Neuronal stem cell (in vitro differentiated cells): ENCODE data around the gene SARDH.

ENCODE experiments used
- DNase-seq: peaks from one replicate; pipeline ENCODE4 v3.0.0-alpha.2; 2013; ENCODE audit warnings: low spot score
- H2AFZ ChIP-seq: one replicate; pipeline ENCODE4 v1.6.1; 2013; ENCODE audit warnings: mild to moderate bottlenecking, low read length, inconsistent platforms
- H2AK5ac ChIP-seq: 2 replicates; pipeline ENCODE4 v1.6.1; 2013; ENCODE audit warnings: low read depth, mild to moderate bottlenecking, inconsistent platforms, low read length, moderate library complexity, mixed read lengths
- H2BK120ac ChIP-seq: 2 replicates; pipeline ENCODE4 v1.6.1; 2013; ENCODE audit warnings: low read depth, mild to moderate bottlenecking, inconsistent platforms, low read length, moderate library complexity, mixed read lengths
- H2BK12ac ChIP-seq: one replicate; pipeline ENCODE4 v1.6.1; 2013; ENCODE audit warnings: low read length, inconsistent platforms
- H2BK15ac ChIP-seq: 2 replicates; pipeline ENCODE4 v1.6.1; 2013; ENCODE audit warnings: mild to moderate bottlenecking, low read length, inconsistent platforms, mixed read lengths
- H2BK5ac ChIP-seq: one replicate; pipeline ENCODE4 v1.6.1; 2013; ENCODE audit warnings: inconsistent platforms, mild to moderate bottlenecking, low read length, moderate library complexity
- H3K14ac ChIP-seq: one replicate; pipeline ENCODE4 v1.6.1; 2013; ENCODE audit warnings: low read length, inconsistent platforms
- H3K18ac ChIP-seq: 2 replicates; pipeline ENCODE4 v1.6.1; 2013; ENCODE audit warnings: low read length, inconsistent platforms
- H3K23ac ChIP-seq: 2 replicates; pipeline ENCODE4 v1.6.1; 2013; ENCODE audit warnings: low read depth, mild to moderate bottlenecking, mixed read lengths, low read length, inconsistent platforms; ENCODE audit not compliant: poor library complexity
- H3K27ac ChIP-seq: replicated peaks from 3 replicates; pipeline ENCODE4 v1.5.1; 2013; ENCODE audit warnings: low read length, inconsistent platforms
- H3K27me3 ChIP-seq, 3 experiments: 2 replicates each; pipeline ENCODE4 v1.6.1; 2013; ENCODE audit warnings: low read length in 3 of 3, mild to moderate bottlenecking in 2 of 3, inconsistent platforms in 1 of 3, low read depth in 1 of 3, mixed read lengths in 1 of 3, moderate library complexity in 1 of 3; ENCODE audit not compliant: control insufficient read depth in 3 of 3, insufficient read depth in 3 of 3
- H3K36me3 ChIP-seq, 2 donors: replicated peaks in 1 of 2; 2 replicates each; pipeline ENCODE4 v1.6.1; 2013; ENCODE audit warnings: low read length in 2 of 2; ENCODE audit not compliant: control insufficient read depth in 2 of 2, insufficient read depth in 2 of 2
- H3K4ac ChIP-seq: 2 replicates; pipeline ENCODE4 v1.6.1; 2013; ENCODE audit warnings: inconsistent platforms, mild to moderate bottlenecking, low read length, moderate library complexity
- H3K4me1 ChIP-seq, 2 donors: 1 replicate in 1 of 2; 2 replicates in 1 of 2; pipeline ENCODE4 v1.6.1; 2013; ENCODE audit warnings: low read length in 2 of 2, low read depth in 1 of 2; ENCODE audit not compliant: control insufficient read depth in 2 of 2, insufficient read depth in 1 of 2
- H3K4me2 ChIP-seq: one replicate; pipeline ENCODE4 v1.6.1; 2013; ENCODE audit warnings: mild to moderate bottlenecking, low read length, inconsistent platforms; ENCODE audit not compliant: insufficient read depth, poor library complexity, severe bottlenecking
- H3K4me3 ChIP-seq, 2 donors: 2 replicates each; pipeline ENCODE4 v1.5.1; 2013; ENCODE audit warnings: low read length in 2 of 2, mild to moderate bottlenecking in 2 of 2, inconsistent platforms in 1 of 2, moderate library complexity in 1 of 2
- H3K79me1 ChIP-seq: one replicate; pipeline ENCODE4 v1.6.1; 2013; ENCODE audit warnings: low read depth, mild to moderate bottlenecking, inconsistent platforms, low read length, moderate library complexity
- H3K9ac ChIP-seq: one replicate; pipeline ENCODE4 v1.6.1; 2013; ENCODE audit warnings: mild to moderate bottlenecking, low read depth, low read length, inconsistent platforms; ENCODE audit not compliant: poor library complexity
- H3K9me3 ChIP-seq, 2 donors: replicated peaks in 1 of 2; 2 replicates each; pipeline versions ENCODE3 to v1.6.1; 2013; ENCODE audit warnings: low read length in 2 of 2, mild to moderate bottlenecking in 2 of 2, inconsistent platforms in 1 of 2, low read depth in 1 of 2, mixed read lengths in 1 of 2, moderate library complexity in 1 of 2; ENCODE audit not compliant: control insufficient read depth in 2 of 2, insufficient read depth in 1 of 2
- H4K8ac ChIP-seq: one replicate; pipeline ENCODE4 v1.6.1; 2013; ENCODE audit warnings: low read depth, mild to moderate bottlenecking, inconsistent platforms, low read length, moderate library complexity
- H4K91ac ChIP-seq: one replicate; pipeline ENCODE4 v1.6.1; 2013; ENCODE audit warnings: low read length, low read depth, mild to moderate bottlenecking, inconsistent platforms; ENCODE audit not compliant: poor library complexity
- WGBS, 2 donors: extraction: QIAGEN DNeasy Blood & Tissue Kit; methylation state at CpG; one replicate each; pipeline ENCODE4 v1.1.7; 2013; ENCODE audit warnings: missing lambda C conversion rate in 2 of 2, mixed read lengths in 1 of 2; ENCODE audit not compliant: insufficient read length in 2 of 2, insufficient replicate concordance in 1 of 2; ENCODE audit errors: extremely low coverage in 2 of 2; 5-methylcytosine and 5-hydroxymethylcytosine counted together

The SARDH gene

DNA sequence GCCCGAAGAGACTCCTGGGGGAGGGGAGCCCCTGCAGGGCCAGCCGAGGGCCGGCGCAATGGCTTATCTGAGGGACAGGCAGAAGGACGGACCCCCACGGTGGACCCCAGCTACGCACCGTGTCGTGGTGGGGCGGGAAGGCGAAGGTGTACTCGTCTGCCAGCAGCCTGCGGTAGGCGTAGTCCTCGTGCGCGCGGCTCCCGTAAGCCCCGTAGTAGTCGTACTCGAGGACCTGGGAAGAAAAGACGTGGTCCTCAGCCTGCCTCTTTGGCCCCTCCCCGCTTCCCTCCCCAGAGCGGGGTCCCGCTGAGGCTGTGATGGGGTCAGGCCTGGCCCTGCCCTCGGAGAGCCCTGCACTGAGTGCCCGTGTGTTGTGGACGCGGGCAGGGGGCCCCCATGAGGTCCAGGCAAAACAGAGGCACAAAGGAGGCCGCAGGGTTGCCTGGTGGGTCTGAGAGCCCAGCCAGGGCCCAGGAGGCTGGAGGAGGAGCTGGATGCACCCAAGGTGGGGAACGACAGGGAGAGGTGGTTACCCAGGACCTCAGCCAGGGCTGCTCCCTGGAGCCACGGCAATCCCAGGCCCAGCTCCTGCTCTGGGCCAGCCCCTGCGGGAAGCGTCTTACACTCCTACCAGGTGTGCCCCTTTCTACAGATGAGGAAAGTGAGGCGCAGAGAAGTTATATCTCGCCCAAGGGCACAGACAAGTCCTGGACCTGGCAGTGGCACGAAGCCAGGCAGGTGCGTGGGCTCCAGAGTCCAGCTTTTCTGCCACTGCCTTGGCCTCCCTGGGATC is 35.2 kb downstream of the SARDH start:
- no peak overlapping the region for H3K27ac ChIP-seq
- no peaks in the 10 kb centered on the region for H3K9me3 ChIP-seq
- WGBS, 2 donors = no CpG with 5 or more reads among the region's 39 CpGs
- H3K9ac ChIP-seq = peak overlapping the region; percentile 50
- peak overlapping the region; percentile 84 for H2BK120ac ChIP-seq
- peak overlapping the region; percentile 75 for H3K14ac ChIP-seq
- DNase-seq = no peak
- H2BK15ac ChIP-seq = peak overlapping the region; percentile 40
- H3K4me2 ChIP-seq = peak overlapping the region; percentile 14
- peak overlapping the region; percentile 79 for H2BK12ac ChIP-seq
- H2AK5ac ChIP-seq = peak overlapping the region; percentile 88
- H3K79me1 ChIP-seq = peaks cover 2% of the 10 kb centered on the region
- no peak overlapping the region for H4K91ac ChIP-seq
- peak overlapping the region; percentile 82 for H3K23ac ChIP-seq
- peak overlapping the region; percentile 79 for H2BK5ac ChIP-seq
- peak overlapping the region; percentile 86 for H3K4ac ChIP-seq
- H3K27me3 ChIP-seq = no peaks in the 10 kb centered on the region
- peak overlapping the region; percentile 93 for H3K18ac ChIP-seq
- H3K4me3 ChIP-seq = no peak overlapping the region
- H2AFZ ChIP-seq = peak overlapping the region; percentile 45
- peaks cover 5 to 14% of the 10 kb centered on the region in 2 donors for H3K4me1 ChIP-seq
- H4K8ac ChIP-seq = peak overlapping the region; percentile 100
- no peaks in the 10 kb centered on the region for H3K36me3 ChIP-seq

DNA sequence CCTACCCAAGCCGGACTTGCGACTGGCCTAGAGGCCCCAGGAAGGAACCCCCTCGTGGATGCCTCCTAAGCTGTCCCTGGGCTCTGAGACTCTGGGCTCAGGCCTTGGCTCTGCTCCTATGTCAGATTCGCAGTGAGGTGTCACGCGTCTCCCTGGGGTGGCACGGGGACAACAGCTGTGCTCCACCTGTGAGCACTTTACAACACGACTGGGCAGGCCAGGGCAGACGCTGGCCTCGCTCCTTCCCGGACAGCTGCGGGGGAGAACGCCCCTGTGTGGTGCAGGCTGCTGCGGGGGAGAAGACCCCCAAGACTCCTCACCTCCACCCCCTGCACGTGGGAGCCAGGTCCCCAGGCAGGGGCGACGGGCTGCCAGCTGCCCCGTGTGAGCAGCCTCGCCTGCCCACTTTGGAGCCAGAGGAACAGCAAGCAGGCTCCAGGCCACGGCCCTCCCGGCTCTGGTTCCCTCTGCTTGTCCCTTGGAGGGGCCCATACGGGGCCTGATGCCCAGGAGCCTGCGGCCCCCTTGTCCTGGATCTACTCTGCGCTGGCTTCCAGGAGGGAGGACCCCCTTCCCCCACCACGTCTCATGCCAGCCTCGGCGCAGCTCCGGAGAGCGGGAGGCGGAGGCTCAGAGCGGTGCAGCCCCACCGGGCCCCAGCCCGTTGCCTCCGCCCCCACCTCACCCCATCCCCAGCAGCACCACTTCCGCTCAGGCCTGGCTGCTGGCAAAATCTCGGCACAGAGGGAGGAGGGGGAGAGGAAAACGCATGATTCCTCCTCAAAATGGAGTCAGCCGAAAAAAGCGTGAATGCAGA is 36.0 kb downstream of the SARDH start:
- peak overlapping the region; percentile 60 for H4K91ac ChIP-seq
- H3K4me3 ChIP-seq = no peak overlapping the region
- peak overlapping the region; percentile 25 for H3K14ac ChIP-seq
- H3K4ac ChIP-seq = no peak overlapping the region
- H3K79me1 ChIP-seq = peaks cover 2% of the 10 kb centered on the region
- H3K4me1 ChIP-seq = peaks cover 5 to 14% of the 10 kb centered on the region in 2 donors
- peak overlapping the region; percentile 67 for H2BK12ac ChIP-seq
- no peak overlapping the region for H3K4me2 ChIP-seq
- no peaks in the 10 kb centered on the region for H3K36me3 ChIP-seq
- DNase-seq = no peak
- no peaks in the 10 kb centered on the region for H3K27me3 ChIP-seq
- peak overlapping the region; percentile 84 for H2BK120ac ChIP-seq
- peak overlapping the region; percentile 96 for H3K18ac ChIP-seq
- peak overlapping the region; percentile 86 for H3K23ac ChIP-seq
- peak overlapping the region; percentile 100 for H4K8ac ChIP-seq
- H2AFZ ChIP-seq = peak overlapping the region; percentile 45
- peak overlapping the region; percentile 79 for H2BK5ac ChIP-seq
- peak overlapping the region; percentile 40 for H2BK15ac ChIP-seq
- peak overlapping the region; percentile 88 for H2AK5ac ChIP-seq
- H3K9ac ChIP-seq = peak overlapping the region; percentile 32
- WGBS, 2 donors = no CpG with 5 or more reads among the region's 39 CpGs
- H3K9me3 ChIP-seq = no peaks in the 10 kb centered on the region
- H3K27ac ChIP-seq = no peak overlapping the region

DNA sequence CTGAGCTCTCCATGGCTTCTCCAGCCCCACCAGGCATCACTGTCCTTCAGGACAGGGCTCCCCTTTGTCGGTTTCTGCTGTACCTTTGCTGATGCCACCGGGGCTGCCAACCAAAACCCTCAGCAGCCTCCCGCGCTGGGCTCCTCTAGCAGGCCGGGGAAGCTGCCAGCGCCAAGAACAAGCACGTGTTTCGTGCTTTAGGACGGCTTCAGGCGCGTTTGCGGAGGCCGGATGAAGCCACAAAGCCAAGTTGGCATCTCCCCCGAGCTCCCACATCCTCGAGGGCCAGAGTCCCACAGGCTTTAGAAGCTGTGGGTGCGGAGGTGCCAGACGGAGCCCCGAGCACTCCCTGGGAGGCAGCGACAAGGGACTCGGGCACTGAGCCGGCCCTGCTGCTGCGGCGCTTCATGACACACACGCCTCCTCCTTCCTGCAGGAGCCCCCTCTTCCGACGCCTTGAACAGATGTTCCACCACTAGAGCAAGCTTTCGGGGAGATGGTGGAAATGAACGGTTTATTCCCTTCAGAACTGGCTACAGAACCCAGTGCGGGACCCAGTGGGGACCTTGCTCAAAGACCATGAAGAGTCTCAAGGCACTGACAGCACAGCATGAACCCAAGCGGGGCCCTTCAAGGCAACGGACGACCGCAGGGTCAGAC is 36.7 kb downstream of the SARDH start:
- no peak overlapping the region for H3K4me2 ChIP-seq
- no peak overlapping the region for H2BK120ac ChIP-seq
- H3K79me1 ChIP-seq = no peaks in the 10 kb centered on the region
- no peak overlapping the region for H3K4me3 ChIP-seq
- H2BK12ac ChIP-seq = peak overlapping the region; percentile 34
- peak overlapping the region; percentile 60 for H4K91ac ChIP-seq
- peaks cover 5 to 14% of the 10 kb centered on the region in 2 donors for H3K4me1 ChIP-seq
- WGBS, 2 donors = no CpG with 5 or more reads among the region's 33 CpGs
- peak overlapping the region; percentile 86 for H3K23ac ChIP-seq
- no peak overlapping the region for H3K9ac ChIP-seq
- H3K27ac ChIP-seq = no peak overlapping the region
- H3K18ac ChIP-seq = peak overlapping the region; percentile 96
- H2AFZ ChIP-seq = no peak overlapping the region
- no peaks in the 10 kb centered on the region for H3K36me3 ChIP-seq
- H3K4ac ChIP-seq = no peak overlapping the region
- no peaks in the 10 kb centered on the region for H3K9me3 ChIP-seq
- DNase-seq = no peak
- no peaks in the 10 kb centered on the region for H3K27me3 ChIP-seq
- peak overlapping the region; percentile 27 for H2AK5ac ChIP-seq
- no peak overlapping the region for H3K14ac ChIP-seq
- no peak overlapping the region for H4K8ac ChIP-seq
- peak overlapping the region; percentile 40 for H2BK15ac ChIP-seq
- peak overlapping the region; percentile 46 for H2BK5ac ChIP-seq
